ENCODE results near the gene SPRR2D.

SPRR2D gene

GRCh38 chr1:153001382-153001781 lies 39.5 kb downstream of the SPRR2D start, which contains the start of gene SPRR3:
Gene SPRR3, plus strand, starts transcription at chr1:153001749. Its CDS starts 1,272 bp downstream, at chr1:153003021.
- DNase-seq = no peak

DNA sequence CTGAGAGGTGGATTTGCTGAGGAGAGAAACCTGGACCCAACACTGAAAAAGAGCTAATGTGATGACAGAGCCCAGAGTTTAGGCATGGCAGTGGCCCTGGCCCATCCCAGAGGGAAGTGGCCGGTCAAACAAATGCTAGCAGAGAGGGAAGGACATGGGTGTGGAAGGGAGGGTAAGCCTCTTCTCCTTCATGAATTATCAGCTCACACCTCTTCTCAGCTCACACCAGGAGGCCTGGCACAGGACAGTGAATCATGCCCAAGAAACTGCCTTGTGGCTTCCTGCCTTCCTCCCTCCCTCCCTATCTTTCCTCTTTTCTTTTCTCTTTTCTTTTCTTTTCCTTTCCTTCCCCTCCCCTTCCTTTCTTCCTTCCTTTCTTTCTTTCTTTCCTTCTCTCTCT lies 40.6 kb downstream of the SPRR2D start:
- no peak for DNase-seq

GRCh38 chr1:152999818-153000217 lies 41.1 kb downstream of the SPRR2D start:
- no peak for DNase-seq

DNA sequence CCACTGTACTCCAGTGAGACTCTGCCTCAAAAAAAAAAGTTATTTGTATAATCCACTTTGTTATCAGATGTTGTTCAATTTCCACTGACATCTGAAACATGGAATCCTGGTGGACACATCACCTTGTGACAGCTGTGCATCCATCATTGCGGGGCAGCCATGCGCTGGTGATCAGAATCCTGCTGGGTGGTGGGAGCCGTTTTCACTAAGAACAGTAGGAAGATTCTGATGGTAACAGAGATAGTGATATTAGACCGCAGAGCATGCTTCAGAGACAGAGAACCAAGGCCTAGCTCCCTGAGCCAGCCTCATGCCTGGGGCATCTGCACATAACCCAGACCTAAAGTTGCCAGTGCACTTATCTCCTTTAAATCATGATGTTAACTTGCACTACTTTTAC lies 42.4 kb downstream of the SPRR2D start:
- DNase-seq = no peak

- no peak for DNase-seq
These were observed 43.0 kb downstream of the SPRR2D start for GRCh38 chr1:152997901-152998300.

DNA sequence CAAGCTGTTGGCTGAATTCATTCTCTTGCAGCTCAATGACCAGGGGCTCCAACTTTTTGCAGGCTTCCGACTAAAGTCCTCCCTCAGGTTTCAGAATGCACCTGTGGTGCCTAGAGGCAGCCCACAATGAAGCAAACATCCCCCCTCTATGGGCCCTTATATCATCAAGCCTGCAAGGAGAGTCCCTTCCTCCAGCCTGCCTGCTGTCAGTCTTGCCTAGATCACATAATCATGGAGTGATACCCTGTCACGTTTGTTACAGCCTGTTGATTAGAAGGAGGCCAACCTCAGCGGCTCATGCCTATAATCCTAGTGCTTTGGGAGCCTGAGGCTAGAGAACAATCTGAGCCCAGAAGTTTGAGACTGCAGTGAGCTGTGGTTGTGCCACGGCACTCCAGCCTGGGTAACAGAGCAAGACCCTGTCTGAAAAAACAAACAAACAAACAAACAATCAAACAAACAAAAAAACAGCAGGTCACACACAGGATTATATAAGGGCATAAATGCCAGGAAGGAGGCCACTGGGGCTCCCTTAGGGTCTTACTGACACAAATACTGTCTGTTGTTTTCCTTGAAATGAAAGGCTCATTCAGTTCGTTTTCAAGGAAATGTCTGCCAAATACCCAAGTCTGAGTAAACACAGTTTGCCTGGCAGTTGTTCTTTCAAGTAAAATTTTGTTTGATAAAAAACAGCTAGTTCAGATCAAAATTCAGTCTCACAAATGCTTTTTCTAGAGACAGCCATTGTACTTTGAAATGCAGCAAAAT lies 44.1 kb downstream of the SPRR2D start:
- DNase-seq = no peak

- no peak for DNase-seq
These were observed 45.1 kb downstream of the SPRR2D start for GRCh38 chr1:152995842-152996241.

DNA sequence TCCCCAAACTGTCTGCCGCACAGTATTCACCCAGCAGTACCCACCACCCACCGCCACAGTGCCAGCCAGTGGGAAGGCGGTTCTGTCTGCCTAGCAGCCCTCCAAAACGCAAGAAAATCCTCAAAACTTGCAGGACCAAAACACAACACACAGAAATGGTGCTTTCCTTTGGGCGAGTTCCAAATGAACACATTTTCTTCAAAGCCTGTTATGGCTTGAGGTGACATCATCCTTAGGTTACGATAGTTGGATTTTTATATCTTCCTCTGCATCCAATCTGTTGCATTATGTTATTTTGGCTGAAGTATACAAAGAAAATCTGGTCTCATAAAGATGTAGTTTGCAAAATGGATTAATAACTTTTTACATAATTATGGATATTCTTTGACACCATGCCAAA lies 47.7 kb downstream of the SPRR2D start:
- DNase-seq = no peak
